ENCODE data around the gene SLC35F4. TPM values are rescaled to one million over a fixed set of nuclear protein-coding genes. Genes with fewer than 3 reads are reported as not detected.
"Not testable (repeated sequence)": the region's sequence is repeated elsewhere in the genome, so short reads cannot be mapped to it uniquely, and the experiment has no call there.

Gene SLC35F4
- total RNA-seq, 4 donors from 2014 or later = not detected

DNA sequence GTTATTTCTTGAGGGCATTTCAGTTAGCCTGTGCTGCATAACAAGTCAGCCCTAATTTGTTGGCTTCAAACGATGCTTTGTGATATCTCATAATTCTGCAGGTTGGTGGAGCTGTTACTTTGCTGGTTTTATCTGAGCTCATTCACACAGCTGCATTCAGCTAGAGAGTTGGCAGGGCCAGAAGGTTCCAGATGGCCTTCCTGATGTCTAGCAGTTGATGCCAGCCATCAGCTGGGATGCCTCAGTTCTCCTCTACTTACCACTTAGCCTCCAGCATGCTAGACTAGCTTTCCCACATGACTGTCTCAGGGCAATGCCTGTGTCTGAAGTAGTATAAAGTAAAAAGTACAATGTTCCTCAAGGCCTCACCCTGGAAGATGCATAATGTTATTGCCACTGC is 130.6 kb downstream of the SLC35F4 start:
- no peak for DNase-seq (ENCODE audit: low spot score in 2 of 2)
- no peaks in the 10 kb centered on the region for H3K36me3 ChIP-seq
- 94 to 96% methylated on average over 1 of the region's 1 CpG for WGBS, 2 donors
- no peaks in the 10 kb centered on the region for H3K9me3 ChIP-seq
- TF ChIP-seq, protein P1, sequence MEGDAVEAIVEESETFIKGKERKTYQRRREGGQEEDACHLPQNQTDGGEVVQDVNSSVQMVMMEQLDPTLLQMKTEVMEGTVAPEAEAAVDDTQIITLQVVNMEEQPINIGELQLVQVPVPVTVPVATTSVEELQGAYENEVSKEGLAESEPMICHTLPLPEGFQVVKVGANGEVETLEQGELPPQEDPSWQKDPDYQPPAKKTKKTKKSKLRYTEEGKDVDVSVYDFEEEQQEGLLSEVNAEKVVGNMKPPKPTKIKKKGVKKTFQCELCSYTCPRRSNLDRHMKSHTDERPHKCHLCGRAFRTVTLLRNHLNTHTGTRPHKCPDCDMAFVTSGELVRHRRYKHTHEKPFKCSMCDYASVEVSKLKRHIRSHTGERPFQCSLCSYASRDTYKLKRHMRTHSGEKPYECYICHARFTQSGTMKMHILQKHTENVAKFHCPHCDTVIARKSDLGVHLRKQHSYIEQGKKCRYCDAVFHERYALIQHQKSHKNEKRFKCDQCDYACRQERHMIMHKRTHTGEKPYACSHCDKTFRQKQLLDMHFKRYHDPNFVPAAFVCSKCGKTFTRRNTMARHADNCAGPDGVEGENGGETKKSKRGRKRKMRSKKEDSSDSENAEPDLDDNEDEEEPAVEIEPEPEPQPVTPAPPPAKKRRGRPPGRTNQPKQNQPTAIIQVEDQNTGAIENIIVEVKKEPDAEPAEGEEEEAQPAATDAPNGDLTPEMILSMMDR (IDR thresholded peaks at IDR 0.05) = no peak
- TF ChIP-seq EP300 (IDR thresholded peaks at IDR 0.05) (no peak), POLR2A (IDR thresholded peaks at IDR 0.05) (no peak)
- no peaks in the 10 kb centered on the region for H3K27me3 ChIP-seq
- H3K4me1 ChIP-seq = no peaks in the 10 kb centered on the region
- no peak overlapping the region for H3K4me3 ChIP-seq
- no peak overlapping the region for H3K27ac ChIP-seq

DNA sequence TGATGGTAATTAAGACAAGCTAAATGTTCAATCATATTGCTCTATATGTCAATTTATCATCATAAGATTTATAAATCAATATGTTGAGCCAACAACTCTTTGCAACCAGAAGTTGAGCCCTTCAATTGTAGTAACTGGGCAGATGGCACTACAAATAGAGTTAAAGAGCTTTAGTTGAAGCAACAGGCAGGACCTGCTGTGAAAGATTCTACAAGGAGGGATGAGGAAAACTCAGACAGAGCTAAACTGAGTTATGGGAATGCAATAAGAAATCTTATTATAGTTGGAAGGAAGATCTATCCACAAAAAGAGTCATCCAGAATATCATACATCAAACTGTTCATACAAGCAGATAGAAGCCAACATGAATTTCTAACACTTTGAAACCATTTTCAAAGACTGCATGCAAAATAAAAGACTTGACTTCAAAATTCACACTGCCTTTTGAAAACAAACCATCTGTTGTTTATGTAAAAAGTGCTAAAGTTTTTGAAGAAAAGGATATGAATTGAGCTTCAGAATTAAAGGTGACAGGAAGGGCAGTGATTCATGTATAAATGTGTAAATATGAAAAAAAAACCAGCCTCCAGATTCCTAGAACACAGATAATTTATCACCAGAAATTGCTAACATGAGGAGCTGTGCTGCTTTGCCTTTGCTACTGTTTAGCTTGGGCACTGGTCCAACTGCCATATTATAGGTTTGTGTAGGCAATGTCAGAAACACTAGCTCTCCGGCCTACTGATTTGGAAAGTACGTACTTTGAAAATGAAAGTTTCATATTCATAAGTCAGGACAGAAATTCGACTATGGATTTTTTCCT is 133.2 kb downstream of the SLC35F4 start:
- Histone ChIP-seq H3K36me3 (no peaks in the 10 kb centered on the region), H3K27ac (no peak overlapping the region), H3K9me3 (no peaks in the 10 kb centered on the region), H3K4me3 (no peak overlapping the region), H3K4me1 (no peaks in the 10 kb centered on the region), H3K27me3 (no peaks in the 10 kb centered on the region)
- DNase-seq (ENCODE audit: low spot score in 2 of 2) = no peak
- 23 to 25% methylated on average over 3 of the region's 3 CpGs for WGBS, 2 donors
- TF ChIP-seq EP300 (IDR thresholded peaks at IDR 0.05) = no peak
- no peak for TF ChIP-seq POLR2A (IDR thresholded peaks at IDR 0.05)
- TF ChIP-seq, protein P1 (IDR thresholded peaks at IDR 0.05) = no peak

DNA sequence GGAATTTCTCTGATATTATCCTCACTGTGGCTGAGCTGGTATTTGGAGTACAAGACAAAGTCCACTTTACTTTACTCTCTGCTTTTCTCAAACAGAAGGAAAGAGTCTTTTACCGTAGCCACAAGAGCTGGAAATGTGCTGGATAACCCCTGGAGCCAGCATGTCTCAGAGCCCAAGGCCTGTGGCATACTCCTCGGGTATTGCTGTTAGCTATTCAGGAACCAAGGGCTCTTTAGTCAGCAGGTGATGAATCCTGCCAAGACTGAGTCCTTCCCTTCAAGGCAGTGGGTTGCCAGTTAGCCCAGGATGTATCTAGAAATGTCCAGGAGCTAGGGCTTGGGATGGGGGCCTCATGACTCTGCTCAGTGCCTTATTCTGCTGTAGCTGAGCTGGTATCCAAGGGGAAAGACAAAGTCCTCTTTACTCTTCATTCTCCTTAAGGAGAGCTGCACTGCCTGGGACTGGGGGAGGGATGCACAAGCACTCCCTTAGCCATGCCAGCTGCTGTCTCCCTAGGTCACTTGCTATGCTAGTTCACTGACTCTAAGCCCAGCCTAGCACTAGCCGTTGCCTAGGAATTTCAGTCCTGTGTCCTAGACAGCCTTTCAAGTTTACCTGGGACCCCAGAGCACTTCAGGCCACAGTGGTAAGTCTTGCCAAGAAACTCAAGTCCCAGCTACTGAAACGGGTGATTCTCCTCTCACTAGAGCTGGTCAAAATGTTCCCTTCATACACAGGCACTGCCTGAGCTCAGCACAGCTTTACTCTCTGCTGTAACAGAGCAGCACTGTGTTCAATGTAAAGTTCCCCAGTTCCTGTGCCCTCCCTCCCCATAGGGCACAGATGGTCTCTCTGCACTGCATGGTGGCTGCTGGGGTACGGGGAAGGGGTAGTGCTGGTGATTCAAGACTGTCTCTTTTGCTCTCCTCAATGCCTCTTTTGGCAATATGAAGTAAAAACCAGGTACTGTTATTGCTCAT is 136.4 kb downstream of the SLC35F4 start:
- no peaks in the 10 kb centered on the region for H3K9me3 ChIP-seq
- H3K27me3 ChIP-seq = no peaks in the 10 kb centered on the region
- no peak for DNase-seq (ENCODE audit: low spot score in 2 of 2)
- H3K27ac ChIP-seq = no peak overlapping the region
- no peak overlapping the region for H3K4me3 ChIP-seq
- TF ChIP-seq, protein P1 (IDR thresholded peaks at IDR 0.05) = no peak
- no peak for TF ChIP-seq POLR2A (IDR thresholded peaks at IDR 0.05)
- TF ChIP-seq EP300 (IDR thresholded peaks at IDR 0.05) = no peak
- WGBS, 2 donors = 52 to 58% methylated on average over 5 of the region's 5 CpGs
- no peaks in the 10 kb centered on the region for H3K4me1 ChIP-seq
- H3K36me3 ChIP-seq = no peaks in the 10 kb centered on the region

DNA sequence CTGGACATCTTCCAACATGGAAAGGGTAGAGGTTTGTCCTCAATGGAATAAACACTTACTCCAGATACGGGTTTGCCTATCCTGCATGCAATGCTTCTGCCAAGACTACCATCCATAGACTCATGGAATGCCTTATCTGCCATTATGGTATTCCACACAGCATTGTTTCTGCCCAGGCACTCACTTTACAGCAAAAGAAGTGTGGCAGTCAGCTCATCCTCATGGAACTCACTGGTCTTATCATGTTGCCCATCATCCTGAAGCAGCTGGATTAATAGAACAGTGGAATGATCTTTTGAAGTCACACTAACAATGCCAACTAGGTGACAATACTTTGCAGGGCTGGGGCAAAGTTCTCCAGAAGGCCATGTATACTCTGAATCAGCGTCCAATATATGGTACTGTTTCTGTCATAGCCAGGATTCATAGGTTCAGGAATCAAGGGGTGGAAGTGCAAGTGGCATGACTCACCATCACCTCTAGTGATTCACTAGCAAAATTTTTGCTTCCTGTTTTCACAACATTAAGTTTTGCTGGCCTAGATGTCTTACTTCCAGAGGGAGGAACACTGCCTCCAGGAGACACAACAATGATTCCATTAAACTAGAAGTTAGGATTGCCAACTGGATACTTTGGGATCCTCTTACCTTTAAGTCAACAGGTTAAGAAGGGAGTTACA is 140.4 kb downstream of the SLC35F4 start:
- H3K4me1 ChIP-seq = no peaks in the 10 kb centered on the region
- WGBS, 2 donors = 61 to 73% methylated on average over 2 of the region's 2 CpGs
- H3K27ac ChIP-seq = no peak overlapping the region
- DNase-seq (ENCODE audit: low spot score in 2 of 2) = no peak
- no peaks in the 10 kb centered on the region for H3K9me3 ChIP-seq
- no peaks in the 10 kb centered on the region for H3K36me3 ChIP-seq
- no peaks in the 10 kb centered on the region for H3K27me3 ChIP-seq
- no peak overlapping the region for H3K4me3 ChIP-seq
- TF ChIP-seq POLR2A (IDR thresholded peaks at IDR 0.05) = no peak
- no peak for TF ChIP-seq EP300 (IDR thresholded peaks at IDR 0.05)
- TF ChIP-seq, protein P1 (IDR thresholded peaks at IDR 0.05) = no peak

DNA sequence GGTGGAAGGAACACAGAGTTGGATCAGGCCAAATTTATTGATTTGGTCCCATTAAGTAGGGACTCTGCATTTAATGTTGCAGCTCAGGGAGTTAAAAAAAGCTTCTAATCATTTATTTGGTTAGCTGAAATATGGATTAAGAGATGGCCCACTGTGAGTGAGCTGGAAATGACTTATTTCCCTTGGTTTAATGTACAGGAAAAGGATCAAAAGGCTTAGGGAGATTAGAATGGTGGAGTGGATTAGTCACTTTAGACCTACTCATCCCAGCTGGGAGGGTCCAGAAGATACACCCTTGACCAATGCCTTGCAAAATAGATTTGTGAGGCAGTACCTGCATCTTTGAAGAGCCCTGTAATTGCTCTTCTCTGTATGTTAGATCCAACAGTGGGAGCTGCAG is 143.8 kb downstream of the SLC35F4 start:
- H3K27me3 ChIP-seq; H3K4me1 ChIP-seq; DNase-seq (ENCODE audit: low spot score in 2 of 2); H3K36me3 ChIP-seq; H3K9me3 ChIP-seq; H3K4me3 ChIP-seq; H3K27ac ChIP-seq: not testable (repeated sequence)
